Activated naive CD4-positive, alpha-beta T cell treated with anti-CD3 and anti-CD28 coated beads, Interleukin-2, amount 50 U/mL, for 24 hours (primary cell): ENCODE measurements around the gene HIVEP1.

Experiments
- H3K27ac Mint-ChIP-seq: one replicate; pipeline ENCODE4 v1.8.0; 2021; ENCODE audit warnings: mild to moderate bottlenecking, mixed read lengths
- H3K27me3 Mint-ChIP-seq: one replicate; pipeline ENCODE4 v1.8.0; 2021; ENCODE audit warnings: mixed read lengths
- H3K36me3 Mint-ChIP-seq: one replicate; pipeline ENCODE4 v1.8.0; 2021; ENCODE audit warnings: mixed read lengths
- H3K4me1 Mint-ChIP-seq: one replicate; pipeline ENCODE4 v1.8.0; 2021; ENCODE audit warnings: mixed read lengths
- H3K4me3 Mint-ChIP-seq: one replicate; pipeline ENCODE4 v1.8.0; 2021; ENCODE audit warnings: mild to moderate bottlenecking, mixed read lengths
- H3K9me3 Mint-ChIP-seq: one replicate; pipeline ENCODE4 v1.8.0; 2021; ENCODE audit warnings: mixed read lengths

HIVEP1 gene

DNA sequence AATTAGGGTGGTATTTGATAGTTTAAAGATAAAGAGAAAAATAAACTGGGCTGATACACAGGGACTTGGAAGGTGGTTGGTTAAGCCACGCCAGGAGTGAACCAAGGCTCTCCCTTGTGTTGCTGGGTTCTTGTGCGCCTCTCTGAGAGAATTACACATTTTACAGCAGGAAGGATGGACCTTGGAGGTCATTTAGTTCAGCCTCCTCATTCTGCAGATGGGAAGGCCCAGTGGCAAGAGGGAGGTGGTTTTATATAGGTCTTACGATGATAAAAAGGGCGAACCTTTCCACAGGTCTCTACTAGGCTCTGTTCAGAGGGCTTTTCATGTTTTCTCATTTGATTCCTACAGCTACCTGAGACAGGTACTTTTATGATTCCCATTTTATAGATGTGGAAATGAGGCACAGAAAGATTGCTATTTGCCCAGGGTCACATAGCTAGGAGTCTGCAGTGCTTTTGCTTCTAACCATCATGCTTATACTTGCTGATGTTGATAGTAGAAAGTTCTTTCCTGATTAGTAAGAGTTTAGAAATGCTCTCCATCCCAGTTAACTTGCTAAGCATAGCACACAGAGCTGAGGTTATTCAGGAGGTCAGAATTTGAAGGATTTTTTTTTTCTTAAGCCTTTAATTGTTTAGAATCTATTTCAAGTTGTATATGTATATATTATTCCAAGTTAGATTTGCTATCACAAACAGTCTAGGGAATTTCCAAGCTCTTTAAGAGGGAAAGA lies 12.8 kb downstream of the HIVEP1 start:
- Mint-ChIP-seq H3K36me3 (peaks cover 44% of the 10 kb centered on the region), H3K27ac (peak overlapping the region; percentile 10), H3K27me3 (no peaks in the 10 kb centered on the region), H3K9me3 (peaks cover 5% of the 10 kb centered on the region), H3K4me1 (peaks cover 74% of the 10 kb centered on the region), H3K4me3 (no peak overlapping the region)

DNA sequence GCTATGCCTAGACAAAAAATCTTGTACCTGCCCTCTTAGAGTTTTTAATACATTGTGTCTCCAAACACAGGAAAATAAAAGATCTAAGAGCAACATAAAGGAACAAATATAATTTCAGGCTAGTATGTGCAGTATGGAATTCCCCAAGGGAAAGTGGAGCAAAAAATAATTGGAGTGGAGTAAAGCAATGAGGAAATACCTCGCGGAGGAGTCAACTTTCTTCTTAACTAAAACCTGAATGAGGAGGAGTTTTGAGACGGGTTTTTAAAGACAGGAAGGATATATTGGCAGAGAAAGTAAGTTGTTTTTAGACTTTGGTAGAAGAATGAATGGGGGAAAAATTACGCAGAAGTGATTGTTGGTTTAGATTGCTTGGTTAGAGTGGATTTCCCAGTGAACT lies 14.0 kb downstream of the HIVEP1 start:
- Mint-ChIP-seq H3K27ac (peak overlapping the region; percentile 86), H3K4me1 (peaks cover 70% of the 10 kb centered on the region), H3K9me3 (peaks cover 5% of the 10 kb centered on the region), H3K27me3 (no peaks in the 10 kb centered on the region), H3K4me3 (peak overlapping the region; percentile 74), H3K36me3 (peaks cover 50% of the 10 kb centered on the region)

- no peak overlapping the region for H3K4me3 Mint-ChIP-seq
- H3K9me3 Mint-ChIP-seq = peaks cover 5% of the 10 kb centered on the region
- H3K36me3 Mint-ChIP-seq = peaks cover 51% of the 10 kb centered on the region
- H3K27me3 Mint-ChIP-seq = no peaks in the 10 kb centered on the region
- peaks cover 70% of the 10 kb centered on the region for H3K4me1 Mint-ChIP-seq
- peak overlapping the region; percentile 61 for H3K27ac Mint-ChIP-seq
Observed at GRCh38 chr6:12026833-12027232, 14.7 kb downstream of the HIVEP1 start.

GRCh38 chr6:12028213-12028612 lies 16.1 kb downstream of the HIVEP1 start:
- Mint-ChIP-seq H3K4me1 (peaks cover 67% of the 10 kb centered on the region), H3K9me3 (peaks cover 5% of the 10 kb centered on the region), H3K27me3 (no peaks in the 10 kb centered on the region), H3K36me3 (peaks cover 50% of the 10 kb centered on the region), H3K27ac (no peak overlapping the region), H3K4me3 (no peak overlapping the region)

DNA sequence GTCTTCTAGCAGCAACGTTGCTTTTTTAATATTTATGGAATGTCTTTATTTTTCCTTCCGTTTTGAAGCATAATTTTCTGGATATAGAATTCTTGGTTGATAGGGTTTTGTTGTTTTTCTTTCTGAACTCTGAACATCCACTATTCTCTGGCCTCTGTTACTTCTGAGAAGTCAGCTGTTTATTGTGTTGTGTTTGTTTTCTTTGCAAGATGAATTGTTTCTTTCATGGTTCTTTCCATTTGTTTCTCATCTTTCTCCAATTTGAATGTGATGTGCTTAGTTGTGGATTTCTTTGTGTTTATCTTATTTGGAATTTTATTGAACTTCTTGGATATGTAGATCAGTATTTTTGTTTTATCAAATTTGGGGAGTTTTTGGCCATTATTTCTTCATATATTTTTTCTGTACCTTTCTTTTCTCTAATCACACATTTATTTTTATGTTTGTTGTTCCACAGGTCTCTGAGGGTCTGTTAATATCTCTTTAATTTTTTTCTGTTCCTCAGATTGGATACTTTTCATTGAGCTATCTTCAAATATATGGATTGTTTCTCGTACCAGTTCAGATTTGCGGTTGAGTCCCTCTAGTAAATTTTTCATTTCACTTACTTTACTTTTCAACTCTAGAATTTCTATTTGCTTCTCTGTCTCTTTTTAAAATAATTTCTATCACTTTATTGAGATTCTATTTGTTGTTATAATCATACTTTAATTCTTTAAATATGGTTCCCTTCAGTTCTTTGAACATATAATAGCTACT lies 18.0 kb downstream of the HIVEP1 start:
- Mint-ChIP-seq H3K9me3 (peaks cover 5% of the 10 kb centered on the region), H3K4me3 (no peak overlapping the region), H3K36me3 (peaks cover 50% of the 10 kb centered on the region), H3K27ac (no peak overlapping the region), H3K27me3 (no peaks in the 10 kb centered on the region), H3K4me1 (peaks cover 75% of the 10 kb centered on the region)

- Mint-ChIP-seq H3K9me3 (peaks cover 5% of the 10 kb centered on the region), H3K4me3 (no peak overlapping the region), H3K27me3 (no peaks in the 10 kb centered on the region), H3K27ac (no peak overlapping the region), H3K4me1 (peaks cover 76% of the 10 kb centered on the region), H3K36me3 (peaks cover 45% of the 10 kb centered on the region)
Observed at GRCh38 chr6:12030993-12031550, 19.0 kb downstream of the HIVEP1 start.

DNA sequence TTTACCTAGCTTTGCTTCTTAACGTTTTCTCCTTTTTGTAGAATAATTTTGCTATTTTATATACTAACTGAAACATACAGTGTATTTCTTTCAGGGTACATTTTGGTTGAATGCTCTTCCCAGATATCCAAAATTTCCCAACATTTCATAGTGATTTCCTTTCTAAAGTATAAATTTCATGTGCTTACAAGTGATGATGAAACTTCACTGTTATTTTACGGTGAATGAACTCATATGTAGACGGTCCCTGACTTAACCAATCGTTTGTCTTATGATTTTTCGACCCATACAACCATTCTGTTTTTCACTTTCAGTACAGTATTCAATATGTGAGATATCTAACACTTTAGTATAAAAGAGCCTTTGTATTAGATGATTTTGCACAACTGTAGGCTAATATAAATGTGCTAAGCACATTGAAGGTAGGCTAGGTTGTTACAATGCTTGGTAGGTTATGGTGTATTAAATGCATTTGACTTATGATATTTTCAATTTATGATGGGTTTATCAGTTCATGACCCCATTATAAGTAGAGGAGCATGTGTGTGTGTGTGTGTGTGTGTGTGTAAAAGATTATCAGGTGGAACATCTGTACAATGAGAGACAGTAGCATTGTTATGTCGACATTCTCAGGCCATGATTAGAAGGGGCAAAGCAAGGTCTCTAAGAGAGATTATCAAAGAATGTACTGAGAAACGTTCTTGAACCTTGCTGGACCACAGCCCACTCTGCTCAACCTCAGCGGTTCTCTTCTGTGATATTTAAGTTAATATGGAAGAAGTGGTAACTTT lies 20.9 kb downstream of the HIVEP1 start:
- peaks cover 36% of the 10 kb centered on the region for H3K36me3 Mint-ChIP-seq
- peaks cover 76% of the 10 kb centered on the region for H3K4me1 Mint-ChIP-seq
- no peaks in the 10 kb centered on the region for H3K27me3 Mint-ChIP-seq
- no peak overlapping the region for H3K4me3 Mint-ChIP-seq
- H3K27ac Mint-ChIP-seq = no peak overlapping the region
- peaks cover 5% of the 10 kb centered on the region for H3K9me3 Mint-ChIP-seq

GRCh38 chr6:12033770-12034169 lies 21.7 kb downstream of the HIVEP1 start:
- H3K36me3 Mint-ChIP-seq = peaks cover 28% of the 10 kb centered on the region
- H3K4me1 Mint-ChIP-seq = peaks cover 77% of the 10 kb centered on the region
- no peak overlapping the region for H3K27ac Mint-ChIP-seq
- H3K4me3 Mint-ChIP-seq = no peak overlapping the region
- H3K9me3 Mint-ChIP-seq = peaks cover 5% of the 10 kb centered on the region
- no peaks in the 10 kb centered on the region for H3K27me3 Mint-ChIP-seq

DNA sequence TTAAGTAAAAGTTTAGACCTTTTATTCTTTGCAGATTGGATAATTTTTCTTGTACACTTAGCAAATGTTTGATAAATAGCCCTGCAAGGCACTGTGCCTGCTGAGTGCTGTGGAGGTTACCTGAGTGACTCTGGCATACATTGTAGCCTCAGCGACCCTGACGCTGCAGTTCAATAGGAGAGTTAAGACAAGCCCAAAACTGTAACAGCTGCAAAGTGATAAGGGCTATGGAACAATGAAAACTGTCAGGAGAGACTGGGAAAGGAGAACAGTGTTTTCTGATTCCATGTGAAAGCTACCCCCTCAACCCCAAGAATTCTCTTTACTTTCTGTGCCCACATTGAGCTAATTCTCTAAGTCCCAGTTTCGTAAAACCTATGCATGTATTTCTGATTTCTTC lies 22.2 kb downstream of the HIVEP1 start:
- no peak overlapping the region for H3K4me3 Mint-ChIP-seq
- peaks cover 25% of the 10 kb centered on the region for H3K36me3 Mint-ChIP-seq
- no peaks in the 10 kb centered on the region for H3K27me3 Mint-ChIP-seq
- peak overlapping the region; percentile 20 for H3K27ac Mint-ChIP-seq
- H3K9me3 Mint-ChIP-seq = peaks cover 3% of the 10 kb centered on the region
- H3K4me1 Mint-ChIP-seq = peaks cover 79% of the 10 kb centered on the region

DNA sequence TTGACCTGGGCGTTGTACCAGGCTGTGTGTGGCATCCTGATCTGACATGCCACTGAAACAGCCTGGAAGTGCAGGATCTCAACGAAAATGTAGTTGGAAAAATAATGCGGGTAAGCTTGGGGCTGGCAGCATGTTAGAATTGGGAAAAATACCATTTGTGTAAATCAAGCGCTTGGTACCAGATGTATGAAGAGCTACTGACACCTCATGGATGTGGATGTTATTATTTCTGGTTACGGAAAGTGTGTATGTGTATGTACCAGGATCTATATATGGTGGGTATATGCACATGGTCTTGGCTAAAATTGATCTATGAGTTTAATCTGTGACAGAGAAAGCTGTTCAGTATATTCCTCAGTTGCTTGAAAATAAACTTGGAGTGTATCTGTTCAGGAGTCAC lies 22.7 kb downstream of the HIVEP1 start:
- H3K27me3 Mint-ChIP-seq = no peaks in the 10 kb centered on the region
- H3K4me3 Mint-ChIP-seq = no peak overlapping the region
- peaks cover 82% of the 10 kb centered on the region for H3K4me1 Mint-ChIP-seq
- peaks cover 22% of the 10 kb centered on the region for H3K36me3 Mint-ChIP-seq
- no peaks in the 10 kb centered on the region for H3K9me3 Mint-ChIP-seq
- no peak overlapping the region for H3K27ac Mint-ChIP-seq

GRCh38 chr6:12036766-12037165 lies 24.7 kb downstream of the HIVEP1 start:
- Mint-ChIP-seq H3K4me1 (peaks cover 83% of the 10 kb centered on the region), H3K27ac (no peak overlapping the region), H3K27me3 (no peaks in the 10 kb centered on the region), H3K4me3 (no peak overlapping the region), H3K36me3 (peaks cover 8% of the 10 kb centered on the region), H3K9me3 (no peaks in the 10 kb centered on the region)

DNA sequence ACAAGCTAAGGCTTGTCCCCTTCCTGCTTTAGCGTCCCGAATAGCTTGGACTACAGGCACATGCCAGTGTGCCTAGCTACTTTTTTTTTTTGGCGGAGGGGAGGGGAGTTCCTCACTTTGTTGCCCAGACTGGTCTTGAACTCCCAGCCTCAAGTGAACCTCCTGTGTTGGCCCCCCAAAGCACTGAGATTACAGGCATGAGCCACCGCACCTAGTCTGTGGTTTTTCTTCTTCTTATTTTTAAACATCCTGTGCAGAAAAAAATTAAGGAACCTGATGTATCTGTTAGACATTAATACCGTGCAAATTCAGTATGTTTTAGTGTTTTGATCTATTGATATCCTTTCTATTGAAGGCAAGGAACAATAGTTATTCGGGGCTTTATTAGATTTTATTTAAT lies 25.7 kb downstream of the HIVEP1 start:
- Mint-ChIP-seq H3K27me3 (no peaks in the 10 kb centered on the region), H3K4me1 (peaks cover 81% of the 10 kb centered on the region), H3K9me3 (no peaks in the 10 kb centered on the region), H3K4me3 (no peak overlapping the region), H3K36me3 (peaks cover 5% of the 10 kb centered on the region), H3K27ac (no peak overlapping the region)

GRCh38 chr6:12039540-12040459 lies 27.7 kb downstream of the HIVEP1 start:
- no peaks in the 10 kb centered on the region for H3K9me3 Mint-ChIP-seq
- H3K4me3 Mint-ChIP-seq = no peak overlapping the region
- H3K36me3 Mint-ChIP-seq = peaks cover 5% of the 10 kb centered on the region
- peaks cover 79% of the 10 kb centered on the region for H3K4me1 Mint-ChIP-seq
- no peaks in the 10 kb centered on the region for H3K27me3 Mint-ChIP-seq
- peak overlapping the region; percentile 75 for H3K27ac Mint-ChIP-seq

DNA sequence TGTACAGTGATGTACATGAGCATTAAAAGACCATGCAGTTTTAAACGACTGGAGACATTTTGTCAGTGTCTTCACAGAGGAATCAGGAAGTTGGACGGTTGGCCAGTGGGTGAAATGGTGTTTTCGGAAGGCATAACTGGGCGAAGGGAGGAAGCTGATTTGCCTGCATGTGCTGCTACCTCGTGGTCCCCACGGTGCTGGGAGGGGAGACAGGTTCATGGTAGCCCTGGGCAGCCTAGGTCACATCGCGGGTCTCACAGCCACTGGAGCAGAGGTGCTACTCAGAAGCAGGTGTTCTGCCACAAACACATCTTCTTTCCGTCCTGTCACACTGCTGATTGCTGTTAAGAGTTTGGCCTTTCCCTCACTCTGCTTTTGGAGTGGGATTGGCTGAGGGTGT lies 35.2 kb downstream of the HIVEP1 start:
- H3K27me3 Mint-ChIP-seq = no peaks in the 10 kb centered on the region
- peaks cover 6% of the 10 kb centered on the region for H3K36me3 Mint-ChIP-seq
- H3K27ac Mint-ChIP-seq = peak overlapping the region; percentile 98
- peaks cover 76% of the 10 kb centered on the region for H3K4me1 Mint-ChIP-seq
- no peak overlapping the region for H3K4me3 Mint-ChIP-seq
- no peaks in the 10 kb centered on the region for H3K9me3 Mint-ChIP-seq
